ENCODE measurements around the gene RNF214. TPM values are rescaled to one million over a fixed set of nuclear protein-coding genes. Genes with fewer than 3 reads are reported as not detected.

RNF214 gene
- total and polyA plus RNA-seq, 10 of the 15 experiments (the other 5 are each of a cell fraction or from before 2014, with no cell fraction given) = 4.8 to 16.8 (median 10.5) TPM

DNA sequence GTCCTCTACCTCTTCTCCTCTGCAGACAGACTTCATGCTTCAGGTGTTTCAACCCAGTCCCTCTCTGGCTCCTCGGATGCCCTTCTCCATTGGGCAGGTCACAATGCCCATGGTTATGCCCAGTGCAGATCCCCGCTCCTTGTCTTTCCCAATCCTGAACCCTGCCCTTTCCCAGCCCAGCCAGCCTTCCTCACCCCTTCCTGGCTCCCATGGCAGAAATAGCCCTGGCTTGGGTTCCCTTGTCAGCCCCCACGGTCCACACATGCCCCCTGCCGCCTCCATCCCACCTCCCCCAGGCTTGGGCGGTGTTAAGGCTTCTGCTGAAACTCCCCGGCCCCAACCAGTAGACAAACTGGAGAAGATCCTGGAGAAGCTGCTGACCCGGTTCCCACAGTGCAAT lies 49.4 kb downstream of the RNF214 start:
- Histone ChIP-seq H3K9ac (ENCODE audit: control insufficient read depth, insufficient read depth, low read length) (no peak overlapping the region), H4K20me1 (ENCODE audit: control insufficient read depth, insufficient read depth) (no peaks in the 10 kb centered on the region), H3K9me3 (replicated peaks; ENCODE audit: control insufficient read depth, insufficient read depth, low read length) (no peaks in the 10 kb centered on the region), H3K4me2 (ENCODE audit: control insufficient read depth, insufficient read depth) (no peak overlapping the region), H3K27ac (ENCODE audit: control insufficient read depth, insufficient read depth) (no peak overlapping the region), H3K4me3 (no peak overlapping the region), H2AFZ (ENCODE audit: control insufficient read depth, low read depth, low read length) (no peak overlapping the region), H3K79me2 (ENCODE audit: control insufficient read depth, insufficient read depth, low read length) (no peaks in the 10 kb centered on the region), H3K36me3 (ENCODE audit: control insufficient read depth in 2 of 2, insufficient read depth in 2 of 2, low read length in 1 of 2) (peaks cover 4 to 13% of the 10 kb centered on the region in 2 experiments; a peak in 3 of 4 replicates), H3K4me1 (ENCODE audit: control insufficient read depth, insufficient read depth, low read length) (no peaks in the 10 kb centered on the region), H3K27me3 (replicated peaks in 1 of 2; ENCODE audit: control insufficient read depth in 2 of 2, insufficient read depth in 2 of 2, low read length in 1 of 2) (no peaks in the 10 kb centered on the region)
- 87% methylated on average over 7 of the region's 7 CpGs for WGBS (ENCODE audit: insufficient coverage, insufficient replicate concordance, low lambda C conversion rate, missing lambda C conversion rate)
- ChIA-PET SMC1A (ENCODE audit: uncharacterized antibody, unreplicated experiment) (no interaction called here), RAD21 (ENCODE audit: unreplicated experiment) (no interaction called here), POLR2A (no interaction called here), CTCF (no interaction called here)
- ATAC-seq (no peak), DNase-seq (ENCODE audit: low read depth, low spot score) (no peak), FAIRE-seq (no peak)
- intact Hi-C loops (cut with micrococcal nuclease; ENCODE audit: unreplicated experiment) = no loop called here
- BruUV-seq (replicated peaks) = no TSS peak
- in situ Hi-C loops (cut with MboI) = no loop called here
- TF ChIP-seq FOXK2 (IDR thresholded peaks at IDR 0.05) = no peak

DNA sequence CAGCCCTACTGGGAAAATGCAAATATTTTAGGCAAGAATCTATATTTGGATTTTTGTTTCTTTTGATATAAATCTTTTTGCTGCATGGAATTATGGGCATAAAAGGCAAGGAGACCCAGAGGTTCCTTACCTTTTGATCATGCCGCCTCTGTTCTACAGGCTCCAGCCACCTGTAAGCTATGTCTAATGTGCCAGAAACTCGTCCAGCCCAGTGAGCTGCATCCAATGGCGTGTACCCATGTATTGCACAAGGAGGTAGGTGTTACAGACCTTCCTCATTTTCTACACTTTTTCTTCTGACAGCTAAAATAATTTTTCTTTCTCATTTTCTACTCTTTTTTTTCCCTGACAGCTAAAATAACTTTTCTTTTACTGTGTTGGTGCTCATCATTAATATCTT lies 50.5 kb downstream of the RNF214 start:
- 60% methylated on average over 3 of the region's 3 CpGs for WGBS (ENCODE audit: insufficient coverage, insufficient replicate concordance, low lambda C conversion rate, missing lambda C conversion rate)
- H3K36me3 ChIP-seq (ENCODE audit: control insufficient read depth in 2 of 2, insufficient read depth in 2 of 2, low read length in 1 of 2) = peaks cover 4 to 13% of the 10 kb centered on the region in 2 experiments; a peak in 3 of 4 replicates
- ChIA-PET RAD21 (ENCODE audit: unreplicated experiment) (no interaction called here), POLR2A (no interaction called here), SMC1A (ENCODE audit: uncharacterized antibody, unreplicated experiment) (no interaction called here), CTCF (interaction anchor here (0.7 to 1.1 kb wide), 2 partner anchors 13 to 487 kb away, joined by 3 read pairs; no protein-coding TSS in a partner anchor)
- ATAC-seq (no peak), DNase-seq (ENCODE audit: low read depth, low spot score) (no peak), FAIRE-seq (no peak)
- in situ Hi-C loops (cut with MboI) = no loop called here
- no peaks in the 10 kb centered on the region for H4K20me1 ChIP-seq (ENCODE audit: control insufficient read depth, insufficient read depth)
- BruUV-seq (replicated peaks) = no TSS peak
- H3K27ac ChIP-seq (ENCODE audit: control insufficient read depth, insufficient read depth) = no peak overlapping the region
- H3K79me2 ChIP-seq (ENCODE audit: control insufficient read depth, insufficient read depth, low read length) = no peaks in the 10 kb centered on the region
- H2AFZ ChIP-seq (ENCODE audit: control insufficient read depth, low read depth, low read length) = no peak overlapping the region
- no peaks in the 10 kb centered on the region for H3K9me3 ChIP-seq (replicated peaks; ENCODE audit: control insufficient read depth, insufficient read depth, low read length)
- H3K4me1 ChIP-seq (ENCODE audit: control insufficient read depth, insufficient read depth, low read length) = no peaks in the 10 kb centered on the region
- no peaks in the 10 kb centered on the region for H3K27me3 ChIP-seq (replicated peaks in 1 of 2; ENCODE audit: control insufficient read depth in 2 of 2, insufficient read depth in 2 of 2, low read length in 1 of 2)
- H3K4me3 ChIP-seq = no peak overlapping the region
- no peak overlapping the region for H3K9ac ChIP-seq (ENCODE audit: control insufficient read depth, insufficient read depth, low read length)
- intact Hi-C loops (cut with micrococcal nuclease; ENCODE audit: unreplicated experiment) = no loop called here
- no peak overlapping the region for H3K4me2 ChIP-seq (ENCODE audit: control insufficient read depth, insufficient read depth)
- no peak for TF ChIP-seq CBX5 (IDR thresholded peaks at IDR 0.05; ENCODE audit: low read depth)
- TF ChIP-seq RFX5 (IDR thresholded peaks at IDR 0.05; ENCODE audit: low read depth, low read length) = no peak
- TF ChIP-seq MEF2A (IDR thresholded peaks at IDR 0.05; ENCODE audit: insufficient read depth, low read depth, low read length) = no peak
- no peak for TF ChIP-seq SUPT20H (IDR thresholded peaks at IDR 0.05; ENCODE audit: borderline replicate concordance, control insufficient read depth, low read depth, low read length)
- TF ChIP-seq, protein P1, sequence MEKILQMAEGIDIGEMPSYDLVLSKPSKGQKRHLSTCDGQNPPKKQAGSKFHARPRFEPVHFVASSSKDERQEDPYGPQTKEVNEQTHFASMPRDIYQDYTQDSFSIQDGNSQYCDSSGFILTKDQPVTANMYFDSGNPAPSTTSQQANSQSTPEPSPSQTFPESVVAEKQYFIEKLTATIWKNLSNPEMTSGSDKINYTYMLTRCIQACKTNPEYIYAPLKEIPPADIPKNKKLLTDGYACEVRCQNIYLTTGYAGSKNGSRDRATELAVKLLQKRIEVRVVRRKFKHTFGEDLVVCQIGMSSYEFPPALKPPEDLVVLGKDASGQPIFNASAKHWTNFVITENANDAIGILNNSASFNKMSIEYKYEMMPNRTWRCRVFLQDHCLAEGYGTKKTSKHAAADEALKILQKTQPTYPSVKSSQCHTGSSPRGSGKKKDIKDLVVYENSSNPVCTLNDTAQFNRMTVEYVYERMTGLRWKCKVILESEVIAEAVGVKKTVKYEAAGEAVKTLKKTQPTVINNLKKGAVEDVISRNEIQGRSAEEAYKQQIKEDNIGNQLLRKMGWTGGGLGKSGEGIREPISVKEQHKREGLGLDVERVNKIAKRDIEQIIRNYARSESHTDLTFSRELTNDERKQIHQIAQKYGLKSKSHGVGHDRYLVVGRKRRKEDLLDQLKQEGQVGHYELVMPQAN (conservative IDR thresholded peaks at IDR 0.05) = no peak
- no peak for TF ChIP-seq BMI1 (IDR thresholded peaks at IDR 0.05; ENCODE audit: borderline replicate concordance)
- no peak for TF ChIP-seq TARDBP (IDR thresholded peaks at IDR 0.05; ENCODE audit: borderline replicate concordance)
- TF ChIP-seq EED (IDR thresholded peaks at IDR 0.05; ENCODE audit: low read depth) = no peak
- TF ChIP-seq, protein P2, sequence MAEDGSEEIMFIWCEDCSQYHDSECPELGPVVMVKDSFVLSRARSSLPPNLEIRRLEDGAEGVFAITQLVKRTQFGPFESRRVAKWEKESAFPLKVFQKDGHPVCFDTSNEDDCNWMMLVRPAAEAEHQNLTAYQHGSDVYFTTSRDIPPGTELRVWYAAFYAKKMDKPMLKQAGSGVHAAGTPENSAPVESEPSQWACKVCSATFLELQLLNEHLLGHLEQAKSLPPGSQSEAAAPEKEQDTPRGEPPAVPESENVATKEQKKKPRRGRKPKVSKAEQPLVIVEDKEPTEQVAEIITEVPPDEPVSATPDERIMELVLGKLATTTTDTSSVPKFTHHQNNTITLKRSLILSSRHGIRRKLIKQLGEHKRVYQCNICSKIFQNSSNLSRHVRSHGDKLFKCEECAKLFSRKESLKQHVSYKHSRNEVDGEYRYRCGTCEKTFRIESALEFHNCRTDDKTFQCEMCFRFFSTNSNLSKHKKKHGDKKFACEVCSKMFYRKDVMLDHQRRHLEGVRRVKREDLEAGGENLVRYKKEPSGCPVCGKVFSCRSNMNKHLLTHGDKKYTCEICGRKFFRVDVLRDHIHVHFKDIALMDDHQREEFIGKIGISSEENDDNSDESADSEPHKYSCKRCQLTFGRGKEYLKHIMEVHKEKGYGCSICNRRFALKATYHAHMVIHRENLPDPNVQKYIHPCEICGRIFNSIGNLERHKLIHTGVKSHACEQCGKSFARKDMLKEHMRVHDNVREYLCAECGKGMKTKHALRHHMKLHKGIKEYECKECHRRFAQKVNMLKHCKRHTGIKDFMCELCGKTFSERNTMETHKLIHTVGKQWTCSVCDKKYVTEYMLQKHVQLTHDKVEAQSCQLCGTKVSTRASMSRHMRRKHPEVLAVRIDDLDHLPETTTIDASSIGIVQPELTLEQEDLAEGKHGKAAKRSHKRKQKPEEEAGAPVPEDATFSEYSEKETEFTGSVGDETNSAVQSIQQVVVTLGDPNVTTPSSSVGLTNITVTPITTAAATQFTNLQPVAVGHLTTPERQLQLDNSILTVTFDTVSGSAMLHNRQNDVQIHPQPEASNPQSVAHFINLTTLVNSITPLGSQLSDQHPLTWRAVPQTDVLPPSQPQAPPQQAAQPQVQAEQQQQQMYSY (CRISPR knock-in tag; IDR thresholded peaks at IDR 0.05) = no peak
- no peak for TF ChIP-seq NFXL1 (IDR thresholded peaks at IDR 0.05; ENCODE audit: borderline replicate concordance)
- no peak for TF ChIP-seq TCF3 (IDR thresholded peaks at IDR 0.05; ENCODE audit: borderline replicate concordance, insufficient read depth, low read depth, low read length)
- no peak for TF ChIP-seq NRF1 (conservative IDR thresholded peaks at IDR 0.05; ENCODE audit: low read depth, low read length)
